ENCODE measurements around the gene NCKAP5.

The NCKAP5 gene

DNA sequence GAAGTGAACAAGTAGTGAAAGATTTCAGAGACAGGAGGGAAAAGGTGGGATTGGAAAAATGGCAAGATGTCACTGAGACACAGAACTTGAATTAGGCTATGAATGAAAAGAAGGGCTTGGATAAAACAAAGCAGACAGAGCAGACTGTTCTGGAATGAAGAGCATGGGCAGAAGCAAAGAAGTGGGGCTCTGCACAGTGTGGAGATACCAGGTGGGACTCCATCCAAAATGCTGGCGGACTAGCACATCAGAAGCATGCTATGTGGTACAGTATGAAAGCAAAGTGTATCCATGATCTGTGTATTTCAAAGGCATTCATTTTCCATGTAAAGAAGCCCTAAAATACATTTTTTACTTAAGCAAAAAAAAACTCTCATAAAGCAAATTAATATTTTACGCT, 487.4 kb downstream of the NCKAP5 start:
- no peak overlapping the region for H3K27ac ChIP-seq
- DNase-seq (ENCODE audit: low read depth, low spot score) = no peak

DNA sequence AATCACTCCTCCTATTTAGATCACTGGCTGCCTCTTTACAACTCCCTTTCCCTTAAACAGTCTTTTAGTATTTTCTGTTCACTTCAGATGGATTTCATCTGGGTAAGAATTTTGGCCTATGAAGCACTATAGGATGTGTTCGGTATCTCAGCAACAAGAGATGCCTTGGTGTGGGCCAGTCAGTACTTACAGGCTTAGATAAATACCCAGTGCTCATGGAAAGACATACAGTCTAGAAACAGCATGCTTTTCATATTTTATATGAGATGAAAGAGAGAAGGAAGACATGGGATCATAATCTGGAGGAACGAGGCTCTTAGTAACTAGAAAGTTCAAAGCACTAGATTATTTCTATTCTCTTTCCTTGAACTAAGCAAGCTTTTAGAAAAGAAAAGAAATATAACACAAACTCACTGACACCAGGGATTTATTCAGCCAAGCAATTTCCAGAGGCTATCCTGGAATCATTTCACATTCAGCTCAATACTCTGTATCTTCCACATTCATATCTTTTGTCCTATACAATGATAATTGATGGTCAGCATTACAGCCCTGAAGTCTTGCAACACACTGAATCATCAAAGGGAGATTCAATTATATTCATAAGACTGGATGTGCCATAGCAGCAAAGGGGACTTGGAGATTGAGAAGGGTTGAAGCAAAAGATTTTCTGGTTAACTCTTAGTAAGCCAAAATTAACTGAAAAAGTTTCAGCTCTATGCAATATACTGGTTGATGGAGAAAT, 489.4 kb downstream of the NCKAP5 start:
- no peak overlapping the region for H3K27ac ChIP-seq
- DNase-seq (ENCODE audit: low read depth, low spot score) = no peak

- DNase-seq (ENCODE audit: low read depth, low spot score) = no peak
- no peak overlapping the region for H3K27ac ChIP-seq
Observed at GRCh38 chr2:133077269-133077822, 490.9 kb downstream of the NCKAP5 start.

- no peak for DNase-seq (ENCODE audit: low read depth, low spot score)
- H3K27ac ChIP-seq = no peak overlapping the region
Observed at GRCh38 chr2:133072837-133073694, 495.2 kb downstream of the NCKAP5 start.

DNA sequence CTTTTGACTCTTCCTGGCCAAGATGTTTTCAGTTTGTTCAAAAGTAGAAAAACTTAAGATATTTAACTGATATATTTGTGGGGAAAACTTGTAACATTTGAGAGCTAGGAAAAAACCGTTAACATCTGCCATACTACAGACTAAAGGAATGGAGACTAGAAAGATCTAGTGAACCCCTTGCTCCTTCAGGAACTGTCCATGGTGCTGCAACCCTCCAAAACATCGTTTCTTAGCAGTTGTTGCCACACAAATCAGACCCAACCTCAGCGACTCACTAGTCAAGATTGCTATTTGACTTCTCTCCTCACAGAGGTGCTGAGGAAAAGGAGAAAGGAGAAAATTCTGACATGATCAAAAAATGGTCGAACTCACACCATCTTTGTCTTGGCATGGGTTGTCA, 504.5 kb downstream of the NCKAP5 start:
- H3K27ac ChIP-seq = no peak overlapping the region
- no peak for DNase-seq (ENCODE audit: low read depth, low spot score)

GRCh38 chr2:133062931-133063665, 505.2 kb downstream of the NCKAP5 start:
- H3K27ac ChIP-seq = no peak overlapping the region
- no peak for DNase-seq (ENCODE audit: low read depth, low spot score)

DNA sequence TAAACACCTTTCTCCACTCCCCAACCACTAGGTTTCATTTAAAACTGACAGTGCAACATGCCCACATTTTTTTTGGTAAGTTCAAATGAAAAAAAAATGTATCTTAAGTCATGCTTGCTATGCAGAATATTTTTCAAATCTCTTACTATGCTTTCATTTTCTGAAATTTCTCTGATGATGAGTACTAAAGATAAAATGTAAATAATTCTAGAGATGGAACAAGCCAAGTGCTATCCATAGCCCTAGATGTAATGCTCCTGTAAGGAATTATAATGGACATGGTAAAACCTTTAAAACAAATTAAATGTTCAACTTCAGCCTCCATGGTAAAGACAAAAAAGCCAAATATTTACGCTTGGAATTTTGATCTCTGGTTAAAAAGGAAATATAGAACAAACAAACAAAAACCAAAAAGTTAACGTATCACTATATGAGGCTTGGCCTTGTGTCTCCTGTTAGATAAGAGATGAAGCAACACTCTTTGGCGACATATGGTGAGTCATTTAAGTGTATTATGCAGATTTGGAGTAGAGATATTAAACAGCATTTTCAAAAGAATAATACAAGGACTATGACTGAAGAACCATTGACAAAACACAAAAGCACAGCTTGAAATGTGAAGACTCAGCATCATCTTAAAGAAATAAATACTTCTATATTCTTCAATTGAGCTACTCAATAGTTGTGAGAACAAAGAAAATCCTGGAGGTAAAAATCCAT, 506.2 kb downstream of the NCKAP5 start:
- no peak for DNase-seq (ENCODE audit: low read depth, low spot score)
- no peak overlapping the region for H3K27ac ChIP-seq

GRCh38 chr2:133054297-133054696, 514.0 kb downstream of the NCKAP5 start:
- no peak overlapping the region for H3K27ac ChIP-seq
- no peak for DNase-seq (ENCODE audit: low read depth, low spot score)

DNA sequence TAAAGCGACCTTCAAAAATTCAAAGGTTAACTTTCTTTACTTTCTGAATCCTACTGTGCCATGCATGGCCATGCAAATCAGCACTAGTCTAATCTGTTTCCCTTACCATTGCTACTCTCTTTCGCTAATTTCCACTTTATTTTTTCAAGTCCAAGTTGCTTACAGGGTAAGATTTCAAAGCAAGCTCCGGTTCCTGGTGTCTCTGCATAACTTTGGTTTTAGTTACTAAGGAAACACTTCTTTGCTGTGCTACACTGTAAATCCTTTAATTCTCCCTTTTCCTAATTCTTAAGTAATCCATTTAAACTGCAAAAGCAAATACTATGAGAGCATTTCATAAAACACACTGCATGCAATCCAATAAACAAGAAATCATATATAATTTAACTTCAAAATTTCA, 514.7 kb downstream of the NCKAP5 start:
- no peak for DNase-seq (ENCODE audit: low read depth, low spot score)
- H3K27ac ChIP-seq = no peak overlapping the region

DNA sequence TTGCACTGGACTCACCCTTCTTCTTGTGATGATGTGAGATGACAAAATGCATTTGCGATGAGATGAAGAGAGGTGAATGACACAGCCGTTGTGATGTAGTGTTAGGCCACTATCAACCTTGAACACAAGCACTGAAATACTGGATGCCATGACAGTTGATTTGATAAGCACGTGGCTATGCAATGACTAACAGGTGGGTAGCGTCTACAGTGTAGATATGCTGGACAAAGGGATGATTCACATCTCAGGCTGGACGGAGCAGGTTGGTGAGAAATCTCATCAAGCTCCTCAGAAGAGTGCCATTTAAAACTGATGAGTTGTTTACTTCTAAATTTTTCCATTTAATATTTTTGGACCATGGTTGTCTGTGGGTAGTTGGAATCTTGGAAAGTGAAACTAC, 522.5 kb downstream of the NCKAP5 start:
- no peak overlapping the region for H3K27ac ChIP-seq
- DNase-seq (ENCODE audit: low read depth, low spot score) = no peak

DNA sequence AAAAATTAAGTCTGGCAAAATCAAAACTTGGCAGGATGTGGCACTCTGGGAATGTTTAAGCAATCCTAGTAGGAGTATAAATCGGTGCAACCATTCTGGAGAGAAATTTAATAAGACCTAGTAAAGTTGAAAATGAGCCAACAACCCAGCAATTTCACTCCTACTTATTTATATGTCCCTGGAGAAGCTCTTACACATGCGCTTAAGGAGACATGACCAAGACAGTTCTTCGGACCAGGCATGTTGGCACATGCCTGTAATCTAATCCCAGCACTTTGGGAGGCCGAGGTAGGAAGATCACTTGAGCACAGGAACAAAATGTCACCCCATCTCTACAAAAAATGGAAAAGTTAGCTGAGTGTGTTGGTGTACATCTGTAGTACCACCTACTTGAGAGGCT, 523.7 kb downstream of the NCKAP5 start:
- H3K27ac ChIP-seq = no peak overlapping the region
- no peak for DNase-seq (ENCODE audit: low read depth, low spot score)

DNA sequence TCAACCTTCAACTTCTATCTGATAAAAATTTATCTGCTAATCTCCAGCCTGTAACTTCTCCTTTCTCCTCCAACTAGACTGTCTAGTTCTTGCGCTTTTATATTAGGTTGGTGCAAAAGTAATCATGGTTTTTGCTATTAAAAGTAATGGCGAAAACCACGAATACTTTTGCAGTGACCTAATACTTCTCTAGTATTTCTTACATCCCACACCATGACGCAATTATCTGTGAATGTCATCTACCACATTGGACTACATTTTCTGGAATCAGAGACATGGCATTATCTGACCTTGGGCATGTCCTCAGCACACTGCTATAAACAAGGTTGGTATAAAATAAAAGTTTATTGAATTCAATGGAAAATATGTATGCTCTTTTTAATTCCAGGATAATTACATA, 528.1 kb downstream of the NCKAP5 start:
- H3K27ac ChIP-seq = no peak overlapping the region
- no peak for DNase-seq (ENCODE audit: low read depth, low spot score)

GRCh38 chr2:133039531-133039930, 528.7 kb downstream of the NCKAP5 start:
- H3K27ac ChIP-seq = no peak overlapping the region
- DNase-seq (ENCODE audit: low read depth, low spot score) = no peak

DNA sequence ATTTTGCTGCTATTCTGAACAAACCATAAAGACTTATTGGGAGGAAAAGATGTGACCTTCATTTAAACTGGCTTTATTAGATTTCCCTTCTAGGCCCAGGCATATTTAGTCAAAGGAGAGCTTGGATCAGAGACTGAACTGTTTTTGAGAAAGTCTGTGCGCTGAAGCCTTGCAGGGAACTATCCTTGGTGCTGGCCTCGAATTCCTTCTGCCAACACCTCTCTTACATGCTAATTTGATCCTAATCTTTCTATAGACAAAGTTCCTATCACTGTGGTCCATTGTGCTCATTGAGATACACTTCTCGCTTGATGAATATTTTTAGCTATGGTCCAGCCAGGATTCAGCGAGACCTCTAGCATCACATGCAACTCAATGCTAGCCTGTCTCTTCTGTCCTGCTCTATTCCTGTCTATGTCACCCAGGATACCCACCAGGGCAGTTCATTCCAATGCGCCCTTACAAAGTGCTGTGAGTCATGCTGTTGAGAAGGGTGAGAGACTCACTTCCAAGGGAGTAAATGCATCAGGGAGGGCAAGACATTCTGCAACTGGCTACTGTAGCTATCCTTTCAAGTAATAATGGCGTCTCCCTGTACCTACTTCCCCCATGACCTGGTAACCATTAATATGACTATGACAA, 541.6 kb downstream of the NCKAP5 start:
- no peak for DNase-seq (ENCODE audit: low read depth, low spot score)
- no peak overlapping the region for H3K27ac ChIP-seq

- H3K27ac ChIP-seq = no peak overlapping the region
- no peak for DNase-seq (ENCODE audit: low read depth, low spot score)
Observed at GRCh38 chr2:133025004-133025403, 543.3 kb downstream of the NCKAP5 start.

DNA sequence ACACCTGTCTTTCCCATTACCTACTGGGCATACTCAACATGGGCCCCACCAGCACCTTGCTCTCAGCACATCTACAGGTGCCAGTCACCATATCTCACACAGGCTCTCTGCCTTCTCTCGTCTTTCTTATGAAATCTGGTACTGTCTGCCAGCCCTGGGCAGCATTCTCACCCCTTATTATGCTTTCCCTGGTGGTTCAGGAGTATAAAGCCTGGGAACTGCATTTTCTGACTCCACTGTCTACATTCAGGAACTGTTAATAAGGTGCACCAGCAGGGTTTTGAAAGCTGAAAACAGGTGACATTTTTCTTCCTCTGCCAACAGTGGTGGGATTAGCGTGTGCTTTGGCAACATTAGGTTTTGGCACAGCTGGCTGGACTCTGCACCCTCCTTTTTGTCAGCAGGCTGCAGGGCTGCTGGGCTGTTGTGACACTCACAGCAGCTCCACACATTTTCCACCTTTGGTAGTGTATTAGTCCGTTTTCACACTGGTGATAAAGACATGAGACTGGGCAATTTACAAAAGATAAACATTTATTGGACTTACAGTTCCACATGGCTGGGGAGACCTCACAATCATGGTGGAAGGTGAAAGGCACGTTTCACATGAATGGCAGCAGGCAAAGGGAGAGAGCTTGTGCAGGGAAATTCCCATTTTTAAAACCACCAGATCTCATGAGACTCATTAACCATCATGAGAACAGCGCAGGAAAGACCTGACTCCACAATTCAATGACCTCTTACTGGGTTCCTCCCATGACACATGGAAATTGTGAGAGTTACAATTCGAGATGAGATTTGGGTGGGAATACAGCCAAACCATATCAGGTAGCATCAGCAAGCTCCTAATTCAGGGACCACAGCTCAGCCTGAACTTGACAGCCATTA, 555.2 kb downstream of the NCKAP5 start:
- no peak for DNase-seq (ENCODE audit: low read depth, low spot score)
- H3K27ac ChIP-seq = no peak overlapping the region

- H3K27ac ChIP-seq = no peak overlapping the region
- DNase-seq (ENCODE audit: low read depth, low spot score) = no peak
Observed at GRCh38 chr2:133004623-133005022, 563.6 kb downstream of the NCKAP5 start.

DNA sequence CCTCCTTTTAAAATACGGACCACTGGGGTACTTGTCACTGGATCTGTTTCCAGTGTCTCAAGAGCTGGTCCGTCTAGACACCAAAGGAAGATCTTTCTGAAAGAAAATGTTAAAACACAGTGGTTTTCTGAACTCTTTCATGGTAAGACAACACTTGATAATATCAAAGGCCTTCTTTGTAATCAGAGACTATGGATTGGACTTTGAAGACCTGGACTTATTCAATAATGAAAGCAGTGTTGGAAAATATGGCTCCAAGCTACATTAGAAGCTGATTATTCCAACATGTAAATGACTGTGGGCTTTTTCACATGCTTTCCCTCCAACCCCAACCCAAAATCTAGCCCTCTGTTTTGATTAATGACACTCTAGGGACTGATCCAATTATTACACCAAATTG, 568.8 kb downstream of the NCKAP5 start:
- no peak overlapping the region for H3K27ac ChIP-seq
- no peak for DNase-seq (ENCODE audit: low read depth, low spot score)

DNA sequence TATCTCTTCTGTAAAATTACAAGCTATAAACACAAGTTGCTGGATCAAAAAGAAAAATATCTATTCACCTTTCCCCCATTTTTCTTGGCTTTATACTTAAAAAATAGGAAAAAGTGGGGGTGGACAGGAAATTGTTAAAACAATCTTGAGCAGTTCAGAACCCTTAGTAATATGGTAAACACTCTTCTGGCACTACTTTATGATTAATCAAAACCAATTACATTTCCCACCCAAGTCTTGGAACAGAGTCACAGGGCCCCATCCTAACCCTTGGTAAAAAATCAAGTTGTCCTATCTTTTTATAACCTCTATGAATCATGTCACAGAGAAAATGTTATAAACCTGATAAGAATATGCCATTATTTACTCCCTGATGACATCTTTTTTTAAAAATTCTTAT, 570.0 kb downstream of the NCKAP5 start:
- no peak overlapping the region for H3K27ac ChIP-seq
- DNase-seq (ENCODE audit: low read depth, low spot score) = no peak
